Uterus (tissue), 4 donors: Measurements from ENCODE around the gene NCOR1. TPM values are rescaled to one million over a fixed set of nuclear protein-coding genes. Genes with fewer than 3 reads are reported as not detected.

Experiments used
- DNase-seq, 2 donors: peaks; one replicate each; pipeline ENCODE4 v3.0.0-alpha.2; 2019 to 2020
- H3K27ac ChIP-seq, 2 donors: fragments of 200-600 bp; sonication (generic); 1 replicate in 1 of 2; 2 replicates in 1 of 2; pipeline ENCODE4 v1.5.1; 2016 to 2018
- H3K27me3 ChIP-seq, 2 donors: fragments of 200-600 bp; sonication (generic); one replicate each; pipeline ENCODE4 v1.5.1; 2018 to 2019; ENCODE audit warnings: control low read depth in 1 of 2
- H3K36me3 ChIP-seq, 2 donors: fragments of 200-600 bp; sonication (generic); one replicate each; pipeline ENCODE4 v1.5.1; 2019; ENCODE audit warnings: control low read depth in 1 of 2
- H3K4me1 ChIP-seq, 2 donors: fragments of 200-600 bp; sonication (generic); one replicate each; pipeline ENCODE4 v1.5.1; 2018 to 2019; ENCODE audit warnings: control low read depth in 1 of 2
- H3K4me3 ChIP-seq, 2 donors: fragments of 200-600 bp; sonication (generic); 1 replicate in 1 of 2; 2 replicates in 1 of 2; pipeline ENCODE4 v1.5.1; 2018 to 2019; ENCODE audit warnings: mild to moderate bottlenecking in 1 of 2
- H3K9me3 ChIP-seq, 2 donors: fragments of 200-600 bp; sonication (generic); one replicate each; pipeline ENCODE4 v1.5.1; 2019; ENCODE audit warnings: control low read depth in 1 of 2
- POLR2A ChIP-seq, 2 donors: fragments of 450-650 bp; IDR thresholded peaks; one replicate each; pipeline ENCODE4 v1.6.1; 2016; ENCODE audit warnings: antibody characterized with exemption in 2 of 2, mild to moderate bottlenecking in 1 of 2, moderate library complexity in 1 of 2
- intact Hi-C: fragments of 100-400 bp; cut with DNase I; formaldehyde crosslinking; loops from one replicate; pipeline ENCODE4 v1.15.1; 2023; ENCODE audit warnings: low total_unique reads
- total RNA-seq, 4 donors: library from RNA; depleted of rRNA in 3 of 4; stranded (reverse); fragments of >200 nt in 3 of 4; gene quantifications; one replicate each; pipeline versions ENCODE4 v1.1.0 to v1.2.4, GENCODE V29; 2014 to 2023
- TF ChIP-seq, protein P1 (sequence below), 4 experiments: fragments of 200-600 bp in 2 of 4; fragments of 450-650 bp in 2 of 4; sonication (generic) in 2 of 4; IDR thresholded peaks; one replicate each; pipeline ENCODE4 v1.5.1; 2016 to 2019; ENCODE audit warnings: antibody characterized with exemption in 4 of 4, mild to moderate bottlenecking in 2 of 4, moderate library complexity in 1 of 4
- donor health status: DM: yes; HTN: yes; CAD: no.

NCOR1 gene
- total RNA-seq, 4 donors from 2014 or later: 117 to 195 (median 147) TPM

DNA sequence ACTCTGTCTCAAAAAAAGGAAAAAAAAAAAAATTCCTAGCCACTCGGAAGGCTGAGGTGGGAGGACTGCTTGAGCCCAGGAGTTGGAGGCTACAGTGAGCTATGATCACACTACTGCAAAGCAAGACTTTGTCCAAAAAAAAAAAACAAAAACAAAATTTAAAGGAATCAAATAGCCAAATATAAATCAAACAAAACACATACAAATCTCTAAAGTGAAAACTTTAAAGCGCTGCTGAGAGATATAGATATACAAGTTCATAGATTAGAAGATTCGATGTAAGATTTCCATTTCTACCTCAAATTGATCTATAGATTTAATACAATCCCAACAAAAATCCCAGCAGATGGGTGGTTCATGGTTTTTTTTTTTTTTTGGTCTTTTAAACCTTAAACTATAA lies 132.1 kb downstream of the NCOR1 start:
- H3K27ac ChIP-seq: peak overlapping the region in 1 of 2 donors; percentile 82
- no peaks in the 10 kb centered on the region for H3K27me3 ChIP-seq
- H3K36me3 ChIP-seq: no peaks in the 10 kb centered on the region
- no peak overlapping the region for H3K4me3 ChIP-seq
- no peak for DNase-seq
- TF ChIP-seq, protein P1, sequence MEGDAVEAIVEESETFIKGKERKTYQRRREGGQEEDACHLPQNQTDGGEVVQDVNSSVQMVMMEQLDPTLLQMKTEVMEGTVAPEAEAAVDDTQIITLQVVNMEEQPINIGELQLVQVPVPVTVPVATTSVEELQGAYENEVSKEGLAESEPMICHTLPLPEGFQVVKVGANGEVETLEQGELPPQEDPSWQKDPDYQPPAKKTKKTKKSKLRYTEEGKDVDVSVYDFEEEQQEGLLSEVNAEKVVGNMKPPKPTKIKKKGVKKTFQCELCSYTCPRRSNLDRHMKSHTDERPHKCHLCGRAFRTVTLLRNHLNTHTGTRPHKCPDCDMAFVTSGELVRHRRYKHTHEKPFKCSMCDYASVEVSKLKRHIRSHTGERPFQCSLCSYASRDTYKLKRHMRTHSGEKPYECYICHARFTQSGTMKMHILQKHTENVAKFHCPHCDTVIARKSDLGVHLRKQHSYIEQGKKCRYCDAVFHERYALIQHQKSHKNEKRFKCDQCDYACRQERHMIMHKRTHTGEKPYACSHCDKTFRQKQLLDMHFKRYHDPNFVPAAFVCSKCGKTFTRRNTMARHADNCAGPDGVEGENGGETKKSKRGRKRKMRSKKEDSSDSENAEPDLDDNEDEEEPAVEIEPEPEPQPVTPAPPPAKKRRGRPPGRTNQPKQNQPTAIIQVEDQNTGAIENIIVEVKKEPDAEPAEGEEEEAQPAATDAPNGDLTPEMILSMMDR (IDR thresholded peaks at IDR 0.05): no peak
- TF ChIP-seq POLR2A (IDR thresholded peaks at IDR 0.05): no peak
- intact Hi-C loops: no loop called here
- peaks cover 0 to 4% of the 10 kb centered on the region in 2 donors for H3K4me1 ChIP-seq
- no peaks in the 10 kb centered on the region for H3K9me3 ChIP-seq

DNA sequence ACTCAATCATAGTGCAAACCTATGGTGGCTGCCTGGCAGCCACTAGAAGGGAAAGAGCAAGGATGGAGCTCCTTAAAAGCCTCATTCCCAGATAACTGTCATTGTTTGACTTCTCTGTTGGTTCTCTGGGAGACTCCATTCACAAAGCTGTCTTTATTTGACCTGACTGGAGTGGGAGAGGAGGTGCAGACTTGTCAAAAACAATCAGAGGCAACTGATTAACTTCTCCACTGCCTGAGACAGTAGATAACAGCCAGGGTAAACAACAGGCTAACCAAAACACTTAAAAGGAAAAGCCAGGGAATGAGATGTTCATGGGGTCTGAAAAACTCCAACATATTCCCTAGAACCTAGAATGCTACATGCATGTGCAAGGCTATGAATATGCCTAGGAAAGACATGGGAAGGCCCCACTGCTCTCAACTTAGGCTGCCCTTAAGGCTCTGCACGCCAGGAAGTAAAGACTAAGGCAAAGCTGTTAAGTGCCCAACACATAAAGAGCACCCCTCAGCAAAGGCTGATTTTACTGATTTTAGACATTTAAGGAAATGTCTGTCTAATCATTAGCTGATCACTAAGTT lies 133.7 kb downstream of the NCOR1 start:
- no peaks in the 10 kb centered on the region for H3K4me1 ChIP-seq
- TF ChIP-seq, protein P1 (IDR thresholded peaks at IDR 0.05): no peak
- no peak for TF ChIP-seq POLR2A (IDR thresholded peaks at IDR 0.05)
- peak overlapping the region; percentile 5 to 82 for H3K27ac ChIP-seq
- H3K4me3 ChIP-seq: no peak overlapping the region
- no peak for DNase-seq
- intact Hi-C loops: no loop called here
- H3K27me3 ChIP-seq: no peaks in the 10 kb centered on the region
- no peaks in the 10 kb centered on the region for H3K9me3 ChIP-seq
- H3K36me3 ChIP-seq: no peaks in the 10 kb centered on the region

DNA sequence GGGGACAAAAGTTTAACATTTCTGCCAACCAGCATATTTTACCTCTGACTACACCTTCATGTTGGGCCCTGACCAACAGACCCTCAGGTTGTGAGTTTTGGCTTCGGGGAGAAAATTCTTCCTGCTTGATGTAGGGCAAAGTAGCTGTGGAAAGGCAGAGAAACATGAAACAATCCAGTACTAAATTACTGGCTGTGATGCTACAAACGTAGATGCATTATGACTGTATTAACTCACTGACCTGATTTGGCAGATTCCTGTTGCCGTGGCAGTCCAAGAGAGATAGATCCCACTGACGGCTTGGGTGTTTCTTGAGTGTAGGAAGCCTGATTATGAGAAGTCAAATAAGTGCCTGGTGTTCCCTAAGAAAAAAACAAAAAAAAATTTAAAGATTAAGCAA lies 135.0 kb downstream of the NCOR1 start:
- intact Hi-C loops: no loop called here
- Histone ChIP-seq H3K4me3 (no peak overlapping the region), H3K36me3 (no peaks in the 10 kb centered on the region), H3K27ac (peak overlapping the region; percentile 3 to 47), H3K9me3 (no peaks in the 10 kb centered on the region), H3K27me3 (no peaks in the 10 kb centered on the region), H3K4me1 (no peaks in the 10 kb centered on the region)
- TF ChIP-seq, protein P1 (IDR thresholded peaks at IDR 0.05): no peak
- TF ChIP-seq POLR2A (IDR thresholded peaks at IDR 0.05): no peak
- DNase-seq: no peak

DNA sequence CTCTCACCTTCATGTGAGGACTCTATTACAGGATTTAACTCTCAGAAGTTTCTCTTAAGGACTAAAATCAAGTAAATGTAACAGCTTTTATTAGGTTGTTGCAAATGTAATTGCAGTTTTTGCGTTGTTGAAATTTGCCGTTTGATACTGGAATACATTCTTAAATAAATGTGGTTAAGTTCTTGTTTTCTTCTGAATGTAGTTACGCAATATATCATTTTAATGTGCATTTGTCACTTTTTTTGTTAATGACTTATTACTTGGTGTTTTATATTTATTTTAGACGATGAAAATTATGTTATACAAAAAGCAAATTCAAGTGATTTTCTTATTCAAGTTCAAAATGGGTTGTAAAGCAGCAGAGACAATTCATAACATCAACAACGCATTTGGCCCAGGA lies 139.4 kb downstream of the NCOR1 start:
- TF ChIP-seq POLR2A (IDR thresholded peaks at IDR 0.05): no peak
- TF ChIP-seq, protein P1 (IDR thresholded peaks at IDR 0.05): no peak
- Histone ChIP-seq H3K4me1 (no peaks in the 10 kb centered on the region), H3K4me3 (no peak overlapping the region), H3K9me3 (no peaks in the 10 kb centered on the region), H3K27ac (no peak overlapping the region), H3K27me3 (no peaks in the 10 kb centered on the region), H3K36me3 (no peaks in the 10 kb centered on the region)
- DNase-seq: no peak
- intact Hi-C loops: no loop called here

DNA sequence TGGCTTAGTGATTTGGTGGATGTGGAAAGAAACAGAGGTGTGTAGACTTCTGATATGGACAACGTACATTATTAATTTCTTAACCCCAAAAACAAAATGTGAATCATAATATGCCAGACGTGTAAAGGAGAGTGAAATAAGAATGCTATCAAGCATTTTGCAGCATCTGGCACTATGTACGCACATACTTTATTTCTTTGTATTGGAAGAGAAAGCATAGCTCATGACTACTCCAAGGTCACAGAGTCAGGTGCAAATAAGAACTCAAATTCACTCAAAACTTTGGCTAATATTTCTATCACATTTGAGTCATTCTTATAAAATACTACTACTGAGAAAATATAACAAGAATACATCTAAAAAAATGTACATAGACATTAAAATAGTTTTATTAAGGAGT lies 140.9 kb downstream of the NCOR1 start:
- H3K27me3 ChIP-seq: no peaks in the 10 kb centered on the region
- H3K4me3 ChIP-seq: no peak overlapping the region
- DNase-seq: no peak
- intact Hi-C loops: no loop called here
- TF ChIP-seq, protein P1 (IDR thresholded peaks at IDR 0.05): no peak
- TF ChIP-seq POLR2A (IDR thresholded peaks at IDR 0.05): no peak
- no peaks in the 10 kb centered on the region for H3K4me1 ChIP-seq
- no peaks in the 10 kb centered on the region for H3K36me3 ChIP-seq
- no peaks in the 10 kb centered on the region for H3K9me3 ChIP-seq
- no peak overlapping the region for H3K27ac ChIP-seq
